ENCODE results near the gene RASA3.
"Not testable (repeated sequence)": the region's sequence is repeated elsewhere in the genome, so short reads cannot be mapped to it uniquely, and the experiment has no call there.

The RASA3 gene

DNA sequence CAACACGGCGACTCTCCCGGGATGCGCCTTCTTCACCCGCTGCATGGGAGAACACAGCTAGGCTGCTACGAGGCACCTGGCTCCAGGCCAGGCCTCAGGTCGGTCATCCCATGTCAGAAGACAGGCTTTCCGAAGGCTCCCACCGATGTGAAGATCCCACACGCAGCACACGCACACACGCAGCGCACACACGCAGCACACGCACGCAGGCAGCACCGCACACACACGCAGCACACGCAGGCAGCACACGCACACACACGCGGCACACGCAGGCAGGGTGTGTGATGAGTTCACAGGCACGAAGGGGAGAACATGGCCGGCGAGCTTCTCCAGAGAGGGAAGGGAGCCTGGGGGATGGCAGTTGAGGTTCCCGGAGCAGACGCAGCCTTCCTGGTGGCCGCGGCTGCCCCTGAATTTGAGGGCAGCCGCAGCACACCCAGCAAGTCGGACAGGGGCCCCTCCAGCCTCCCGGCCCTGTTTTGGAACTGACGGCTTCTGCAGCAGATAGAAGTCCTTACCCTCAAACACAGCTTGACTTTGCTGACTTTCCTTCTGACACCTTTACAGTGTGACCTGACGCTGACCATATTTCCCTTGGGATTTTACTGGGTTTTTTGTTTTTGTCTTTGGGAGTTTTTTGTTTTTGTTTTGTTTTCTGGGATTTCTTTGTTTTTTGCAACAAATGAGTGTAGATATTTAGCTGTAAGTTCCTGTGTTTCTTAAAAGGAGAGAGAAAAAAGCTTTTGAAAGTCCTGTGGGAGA, 55.9 kb downstream of the RASA3 start:
- Histone ChIP-seq H3K9ac (ENCODE audit: low read depth, low read length) (no peak overlapping the region), H3K4me3 (ENCODE audit: low read depth in 1 of 2, low read length in 2 of 2) (no peak overlapping the region), H2AFZ (ENCODE audit: low read depth, low read length) (no peak overlapping the region), H4K20me1 (ENCODE audit: insufficient read depth, low read length) (peaks cover 72% of the 10 kb centered on the region), H3K4me2 (ENCODE audit: insufficient read depth, low read length) (no peak overlapping the region), H3K27ac (ENCODE audit: low read length) (no peak overlapping the region), H3K27me3 (ENCODE audit: insufficient read depth, low read length, poor library complexity) (no peaks in the 10 kb centered on the region), H3K36me3 (ENCODE audit: insufficient read depth, low read length) (peaks cover 32% of the 10 kb centered on the region), H3K79me2 (ENCODE audit: insufficient read depth, low read length) (peaks cover 86% of the 10 kb centered on the region), H3K4me1 (ENCODE audit: insufficient read depth, low read length) (no peaks in the 10 kb centered on the region), H3K9me3 (ENCODE audit: insufficient read depth, low read length, severe bottlenecking) (no peaks in the 10 kb centered on the region)
- no peak for DNase-seq
- no peak for ATAC-seq (ENCODE audit: insufficient read depth, low read depth)
- no peak for TF ChIP-seq EZH2 (IDR thresholded peaks at IDR 0.05; ENCODE audit: borderline replicate concordance, low read depth, low read length, severe bottlenecking)
- no peak for TF ChIP-seq CTCF (IDR thresholded peaks at IDR 0.05; ENCODE audit: borderline replicate concordance, extremely low read depth, low read length, poor library complexity, severe bottlenecking)

DNA sequence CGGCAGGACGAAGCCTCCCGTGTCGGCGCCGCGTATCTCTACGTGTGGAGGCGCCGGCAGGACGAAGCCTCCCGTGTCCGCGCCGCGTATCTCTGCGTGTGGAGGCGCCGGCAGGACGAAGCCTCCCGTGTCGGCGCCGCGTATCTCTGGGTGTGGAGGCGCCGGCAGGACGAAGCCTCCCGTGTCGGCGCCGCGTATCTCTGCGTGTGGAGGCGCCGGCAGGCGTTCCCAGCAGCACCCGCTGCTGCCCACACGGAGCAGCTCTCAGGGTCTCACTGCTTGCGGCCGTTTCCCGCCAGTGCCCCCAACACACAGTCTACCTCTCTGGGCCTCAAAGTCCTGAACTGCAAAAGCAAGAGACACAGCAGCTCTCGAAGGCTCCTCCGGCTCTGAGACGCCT, 56.6 kb downstream of the RASA3 start:
- H2AFZ ChIP-seq (ENCODE audit: low read depth, low read length); H3K4me3 ChIP-seq (ENCODE audit: low read depth in 1 of 2, low read length in 2 of 2); DNase-seq; H3K4me2 ChIP-seq (ENCODE audit: insufficient read depth, low read length); ATAC-seq (ENCODE audit: insufficient read depth, low read depth); H3K4me1 ChIP-seq (ENCODE audit: insufficient read depth, low read length); H3K27ac ChIP-seq (ENCODE audit: low read length); H3K27me3 ChIP-seq (ENCODE audit: insufficient read depth, low read length, poor library complexity); H3K9ac ChIP-seq (ENCODE audit: low read depth, low read length); H3K9me3 ChIP-seq (ENCODE audit: insufficient read depth, low read length, severe bottlenecking): not testable (repeated sequence)
- Histone ChIP-seq H4K20me1 (ENCODE audit: insufficient read depth, low read length) (peaks cover 66% of the 10 kb centered on the region), H3K36me3 (ENCODE audit: insufficient read depth, low read length) (peaks cover 38% of the 10 kb centered on the region), H3K79me2 (ENCODE audit: insufficient read depth, low read length) (peaks cover 84% of the 10 kb centered on the region)

DNA sequence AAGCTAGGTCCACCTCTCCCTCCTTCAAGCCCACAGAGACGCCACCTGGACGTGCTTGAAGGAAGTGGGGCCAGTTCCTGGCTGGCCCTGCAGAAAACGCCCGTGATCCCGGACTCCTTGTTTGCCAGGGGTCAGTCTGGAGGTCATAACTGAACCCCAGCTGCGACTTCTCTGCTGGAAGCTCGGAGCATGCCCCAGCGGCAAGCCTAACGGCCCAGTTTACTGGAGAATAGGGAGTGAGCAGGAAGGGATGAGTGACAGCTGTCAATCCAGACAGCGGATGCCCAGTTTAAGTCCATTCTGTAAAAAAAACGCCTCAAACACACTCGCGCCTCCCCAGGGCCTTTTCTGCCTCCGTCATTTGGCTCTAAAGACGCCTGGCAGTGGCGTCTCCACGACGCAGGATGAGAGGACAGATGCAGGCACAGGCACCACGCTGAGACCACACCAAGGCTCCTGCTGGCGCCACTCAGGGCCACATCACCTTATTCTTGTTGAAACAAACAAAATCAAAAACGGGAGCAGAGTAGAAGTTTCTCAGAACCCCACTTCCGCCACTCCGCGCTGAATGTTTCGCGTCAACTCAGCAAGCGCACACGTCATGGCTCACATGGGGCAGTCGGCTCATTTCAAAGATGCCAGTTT, 57.6 kb downstream of the RASA3 start:
- H3K4me1 ChIP-seq (ENCODE audit: insufficient read depth, low read length): no peaks in the 10 kb centered on the region
- no peaks in the 10 kb centered on the region for H3K27me3 ChIP-seq (ENCODE audit: insufficient read depth, low read length, poor library complexity)
- H3K9me3 ChIP-seq (ENCODE audit: insufficient read depth, low read length, severe bottlenecking): no peaks in the 10 kb centered on the region
- ATAC-seq (ENCODE audit: insufficient read depth, low read depth): no peak
- peaks cover 38% of the 10 kb centered on the region for H3K36me3 ChIP-seq (ENCODE audit: insufficient read depth, low read length)
- H3K27ac ChIP-seq (ENCODE audit: low read length): no peak overlapping the region
- TF ChIP-seq CTCF (IDR thresholded peaks at IDR 0.05; ENCODE audit: borderline replicate concordance, extremely low read depth, low read length, poor library complexity, severe bottlenecking): no peak
- TF ChIP-seq EZH2 (IDR thresholded peaks at IDR 0.05; ENCODE audit: borderline replicate concordance, low read depth, low read length, severe bottlenecking): no peak
- no peak overlapping the region for H3K9ac ChIP-seq (ENCODE audit: low read depth, low read length)
- no peak overlapping the region for H3K4me2 ChIP-seq (ENCODE audit: insufficient read depth, low read length)
- peaks cover 77% of the 10 kb centered on the region for H3K79me2 ChIP-seq (ENCODE audit: insufficient read depth, low read length)
- no peak overlapping the region for H3K4me3 ChIP-seq (ENCODE audit: low read depth in 1 of 2, low read length in 2 of 2)
- peaks cover 59% of the 10 kb centered on the region for H4K20me1 ChIP-seq (ENCODE audit: insufficient read depth, low read length)
- no peak for DNase-seq
- H2AFZ ChIP-seq (ENCODE audit: low read depth, low read length): no peak overlapping the region

DNA sequence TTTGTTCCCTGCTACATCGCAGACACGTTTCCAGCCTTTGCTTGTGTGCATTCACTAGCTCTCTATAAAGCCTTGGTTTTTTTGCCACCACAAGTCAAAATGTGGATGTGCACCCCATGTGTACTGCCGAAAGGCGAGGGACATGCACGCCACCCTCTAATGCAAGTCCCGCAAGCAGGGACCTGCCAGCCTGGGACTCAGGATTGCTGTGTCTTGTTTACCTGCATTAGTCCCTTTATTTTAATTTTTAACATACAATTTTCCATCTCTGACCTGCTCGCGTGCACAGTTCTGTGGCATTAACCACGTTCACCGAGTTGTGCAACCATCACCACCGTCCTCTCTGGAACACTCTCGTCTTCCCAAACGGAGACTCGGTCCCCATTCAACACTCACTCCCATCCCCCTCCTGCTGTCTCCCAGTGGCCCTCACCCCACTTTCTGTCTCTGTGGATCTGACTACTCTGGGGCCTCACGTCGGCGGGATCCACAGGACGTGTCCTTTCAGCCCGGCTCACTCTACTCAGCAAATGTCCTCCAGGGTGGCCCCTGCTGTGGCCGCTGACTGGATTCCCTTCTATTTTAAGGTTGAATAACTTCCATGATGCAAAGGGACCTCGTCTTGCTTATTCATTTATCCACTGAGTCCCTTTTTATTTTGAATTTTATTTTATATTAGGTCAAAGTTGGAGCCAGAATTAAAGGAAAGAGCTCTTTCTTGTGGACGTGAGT, 58.4 kb downstream of the RASA3 start:
- ATAC-seq (ENCODE audit: insufficient read depth, low read depth): no peak
- peaks cover 54% of the 10 kb centered on the region for H4K20me1 ChIP-seq (ENCODE audit: insufficient read depth, low read length)
- H3K4me3 ChIP-seq (ENCODE audit: low read depth in 1 of 2, low read length in 2 of 2): no peak overlapping the region
- no peak overlapping the region for H3K4me2 ChIP-seq (ENCODE audit: insufficient read depth, low read length)
- DNase-seq: no peak
- H2AFZ ChIP-seq (ENCODE audit: low read depth, low read length): no peak overlapping the region
- no peaks in the 10 kb centered on the region for H3K9me3 ChIP-seq (ENCODE audit: insufficient read depth, low read length, severe bottlenecking)
- H3K36me3 ChIP-seq (ENCODE audit: insufficient read depth, low read length): peaks cover 38% of the 10 kb centered on the region
- no peak overlapping the region for H3K9ac ChIP-seq (ENCODE audit: low read depth, low read length)
- H3K4me1 ChIP-seq (ENCODE audit: insufficient read depth, low read length): no peaks in the 10 kb centered on the region
- no peak for TF ChIP-seq CTCF (IDR thresholded peaks at IDR 0.05; ENCODE audit: borderline replicate concordance, extremely low read depth, low read length, poor library complexity, severe bottlenecking)
- no peak for TF ChIP-seq EZH2 (IDR thresholded peaks at IDR 0.05; ENCODE audit: borderline replicate concordance, low read depth, low read length, severe bottlenecking)
- no peaks in the 10 kb centered on the region for H3K27me3 ChIP-seq (ENCODE audit: insufficient read depth, low read length, poor library complexity)
- no peak overlapping the region for H3K27ac ChIP-seq (ENCODE audit: low read length)
- peaks cover 69% of the 10 kb centered on the region for H3K79me2 ChIP-seq (ENCODE audit: insufficient read depth, low read length)

All from DND-41 (cell line).